GM12892 (cell line): ENCODE data around the gene NID1.

Source experiments
- POLR2AphosphoS5 ChIP-seq: IDR thresholded peaks from 2 replicates; pipeline ENCODE4 v1.6.1; 2011; ENCODE audit warnings: low read depth, low read length, control low read depth
- TAF1 ChIP-seq: IDR thresholded peaks from 2 replicates; pipeline ENCODE4 v1.6.1; 2011; ENCODE audit warnings: low read depth, mild to moderate bottlenecking, control low read depth, low read length, borderline replicate concordance

DNA sequence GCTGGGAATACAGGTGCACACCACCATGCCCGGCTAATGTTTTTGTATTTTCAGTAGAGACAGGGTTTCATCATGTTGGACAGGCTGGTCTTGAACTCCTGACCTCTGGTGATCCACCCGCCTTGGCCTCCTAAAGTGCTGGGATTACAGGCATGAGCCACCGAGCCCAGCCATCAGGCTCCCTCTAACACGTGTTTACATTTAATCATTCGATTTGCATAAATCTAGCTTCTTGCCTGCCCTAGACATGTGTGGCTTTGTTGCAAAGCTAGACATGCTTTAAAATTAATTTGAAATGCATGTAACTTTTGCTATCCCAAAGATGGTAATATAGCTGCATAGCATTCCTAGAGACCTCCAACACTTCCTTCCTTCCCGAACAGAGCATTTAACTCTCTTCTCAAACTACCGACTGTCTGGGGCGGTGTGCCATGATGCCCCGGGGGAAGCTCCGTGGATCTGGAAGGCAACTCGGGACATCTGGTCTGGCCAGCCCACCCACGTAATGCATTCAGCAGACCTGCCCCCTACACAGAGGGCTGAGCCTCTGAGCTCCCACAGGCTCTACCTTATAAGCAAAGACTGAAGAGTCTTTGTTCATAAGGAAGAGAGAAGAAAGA, 34.6 kb upstream of the NID1 start:
- TF ChIP-seq POLR2AphosphoS5 = no peak
- TF ChIP-seq TAF1 = no peak
